Cardiac atrium fibroblast (primary cell): ENCODE results near the gene SEZ6L2. TPM values are rescaled to one million over a fixed set of nuclear protein-coding genes. Genes with fewer than 3 reads are reported as not detected.

Experiments used
- total RNA-seq: library from RNA; depleted of rRNA; stranded (reverse); fragments of >200 nt; gene quantifications from 2 replicates; pipeline ENCODE4 v1.2.3, GENCODE V29; 2015

The SEZ6L2 gene
- total RNA-seq: 31.1 and 40.3 TPM in 2 replicates

GRCh38 chr16:29899516-29900101 is at the start of gene SEZ6L2:
SEZ6L2 (minus strand) TSS chr16:29899550; CDS start chr16:29899019, 531 bp downstream.

GRCh38 chr16:29925781-29926710 is 26.7 kb upstream of the SEZ6L2 start, which contains the start of gene KCTD13:
KCTD13 (minus strand) TSS chr16:29926226; CDS start chr16:29926033, 193 bp downstream.

DNA sequence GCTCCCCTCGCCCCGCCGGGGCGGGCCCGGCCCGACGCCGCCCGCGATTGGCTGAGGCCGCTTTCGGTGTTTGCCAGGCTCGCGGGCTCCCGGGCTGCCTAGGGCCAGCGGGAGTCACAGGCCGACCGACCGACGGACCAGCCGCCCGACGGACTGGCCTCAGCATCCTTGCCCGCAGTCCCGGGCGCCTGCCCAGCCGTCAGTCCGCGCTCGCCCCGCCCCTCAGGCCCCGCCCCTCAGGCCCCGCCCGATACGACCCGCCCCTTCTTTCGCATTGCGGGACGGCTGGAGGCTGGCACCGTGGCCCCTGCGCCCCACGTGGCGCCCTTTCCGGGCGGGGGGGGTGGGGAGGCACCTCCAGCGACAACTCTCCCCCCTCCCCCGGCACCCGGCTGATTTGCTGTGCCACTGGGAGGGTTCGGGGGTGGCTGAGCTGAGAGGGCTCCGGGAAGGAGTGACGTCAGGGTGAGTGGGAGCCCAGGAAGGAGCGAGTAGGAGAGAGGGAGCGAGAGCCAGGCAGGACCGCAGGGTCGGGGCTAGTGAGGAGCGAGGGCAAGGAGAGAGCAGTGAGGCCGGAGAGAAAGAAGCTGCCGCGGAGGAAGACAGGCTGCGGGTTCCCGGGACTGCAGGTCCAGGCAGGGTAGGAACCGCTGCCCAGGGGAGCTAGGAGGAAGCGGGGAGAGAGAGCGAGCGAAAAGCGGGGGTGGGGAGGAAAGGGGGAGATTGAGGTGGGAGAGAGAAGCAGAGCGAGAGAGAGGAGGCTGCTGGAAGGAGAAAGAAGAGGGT is 945 bp upstream of the SEZ6L2 start, which contains the start of gene ASPHD1:
Gene ASPHD1, plus strand, starts transcription at position 387 of the 786 bp plus-strand sequence. CDS start 484 bp downstream, outside the sequence.

GRCh38 chr16:29862884-29863668 is 36.3 kb downstream of the SEZ6L2 start, which contains the start of gene CDIPT:
CDIPT (minus strand) TSS chr16:29863226; CDS start chr16:29862857, 369 bp downstream.

Other genes starting within 250 kb of the SEZ6L2 start
- gene SPN, start 236.3 kb downstream of the SEZ6L2 start, total RNA-seq: under 0.01 and 0.36 TPM in 2 replicates
- gene QPRT, start 220.4 kb downstream of the SEZ6L2 start, total RNA-seq: 1.3 and 4.7 TPM in 2 replicates
- gene C16orf54, start 153.6 kb downstream of the SEZ6L2 start, total RNA-seq: not detected in 2 replicates
- gene ZG16, start 121.3 kb downstream of the SEZ6L2 start, total RNA-seq: not detected in 2 replicates
- gene KIF22, start 108.8 kb downstream of the SEZ6L2 start, total RNA-seq: 28.2 and 30.3 TPM in 2 replicates
- 119 and 172 TPM in 2 replicates for gene MAZ, start 93.0 kb downstream of the SEZ6L2 start, total RNA-seq
- gene PRRT2, start 87.4 kb downstream of the SEZ6L2 start, total RNA-seq: 0.16 TPM in 1 of 2 replicates, not detected in the other
- 16.2 and 25.8 TPM in 2 replicates for gene PAGR1, start 83.4 kb downstream of the SEZ6L2 start, total RNA-seq
- 190 and 191 TPM in 2 replicates for gene MVP, start 79.1 kb downstream of the SEZ6L2 start, total RNA-seq
- 133 and 146 TPM in 2 replicates for gene CDIPT, start 36.3 kb downstream of the SEZ6L2 start, total RNA-seq
- 11.2 and 16.0 TPM in 2 replicates for gene ASPHD1, start 938 bp upstream of the SEZ6L2 start, total RNA-seq
- 8.4 and 12.8 TPM in 2 replicates for gene KCTD13, start 26.7 kb upstream of the SEZ6L2 start, total RNA-seq
- gene TMEM219, start 62.5 kb upstream of the SEZ6L2 start, total RNA-seq: 116 and 145 TPM in 2 replicates
- gene TAOK2, start 74.3 kb upstream of the SEZ6L2 start, total RNA-seq: 43.3 and 44.7 TPM in 2 replicates
- 7.8 and 8.1 TPM in 2 replicates for gene HIRIP3, start 96.1 kb upstream of the SEZ6L2 start, total RNA-seq
- gene INO80E, start 96.7 kb upstream of the SEZ6L2 start, total RNA-seq: 58.3 and 77.8 TPM in 2 replicates
- gene DOC2A, start 111.5 kb upstream of the SEZ6L2 start, total RNA-seq: not detected in 2 replicates
- not detected in 2 replicates for gene C16orf92, start 123.6 kb upstream of the SEZ6L2 start, total RNA-seq
- not detected in 2 replicates for gene TLCD3B, start 131.7 kb upstream of the SEZ6L2 start, total RNA-seq
- 2,796 and 2,917 TPM in 2 replicates for gene ALDOA, start 166.2 kb upstream of the SEZ6L2 start, total RNA-seq
- 95.0 and 107 TPM in 2 replicates for gene PPP4C, start 176.4 kb upstream of the SEZ6L2 start, total RNA-seq
- gene TBX6, start 192.4 kb upstream of the SEZ6L2 start, total RNA-seq: under 0.01 TPM in 1 of 2 replicates, not detected in the other
- gene YPEL3, start 196.7 kb upstream of the SEZ6L2 start, total RNA-seq: 41.0 and 52.0 TPM in 2 replicates
- 0.81 and 1.8 TPM in 2 replicates for gene GDPD3, start 214.0 kb upstream of the SEZ6L2 start, total RNA-seq
- gene MAPK3, start 223.7 kb upstream of the SEZ6L2 start, total RNA-seq: 79.4 and 81.2 TPM in 2 replicates